Stimulated activated CD8-positive, alpha-beta memory T cell treated with anti-CD3 and anti-CD28 coated beads, Interleukin-4, amount 100 ng/mL, for 24 hours (primary cell): Measurements from ENCODE around the gene NAA20.
"Not testable (repeated sequence)": the region's sequence is repeated elsewhere in the genome, so short reads cannot be mapped to it uniquely, and the experiment has no call there.

ENCODE experiments used
- DNase-seq: peaks from one replicate; pipeline ENCODE4 v3.0.0-alpha.2; 2020; ENCODE audit warnings: low read depth

The NAA20 gene

GRCh38 chr20:19991854-19992253, 25.3 kb upstream of the NAA20 start:
- DNase-seq: no peak

DNA sequence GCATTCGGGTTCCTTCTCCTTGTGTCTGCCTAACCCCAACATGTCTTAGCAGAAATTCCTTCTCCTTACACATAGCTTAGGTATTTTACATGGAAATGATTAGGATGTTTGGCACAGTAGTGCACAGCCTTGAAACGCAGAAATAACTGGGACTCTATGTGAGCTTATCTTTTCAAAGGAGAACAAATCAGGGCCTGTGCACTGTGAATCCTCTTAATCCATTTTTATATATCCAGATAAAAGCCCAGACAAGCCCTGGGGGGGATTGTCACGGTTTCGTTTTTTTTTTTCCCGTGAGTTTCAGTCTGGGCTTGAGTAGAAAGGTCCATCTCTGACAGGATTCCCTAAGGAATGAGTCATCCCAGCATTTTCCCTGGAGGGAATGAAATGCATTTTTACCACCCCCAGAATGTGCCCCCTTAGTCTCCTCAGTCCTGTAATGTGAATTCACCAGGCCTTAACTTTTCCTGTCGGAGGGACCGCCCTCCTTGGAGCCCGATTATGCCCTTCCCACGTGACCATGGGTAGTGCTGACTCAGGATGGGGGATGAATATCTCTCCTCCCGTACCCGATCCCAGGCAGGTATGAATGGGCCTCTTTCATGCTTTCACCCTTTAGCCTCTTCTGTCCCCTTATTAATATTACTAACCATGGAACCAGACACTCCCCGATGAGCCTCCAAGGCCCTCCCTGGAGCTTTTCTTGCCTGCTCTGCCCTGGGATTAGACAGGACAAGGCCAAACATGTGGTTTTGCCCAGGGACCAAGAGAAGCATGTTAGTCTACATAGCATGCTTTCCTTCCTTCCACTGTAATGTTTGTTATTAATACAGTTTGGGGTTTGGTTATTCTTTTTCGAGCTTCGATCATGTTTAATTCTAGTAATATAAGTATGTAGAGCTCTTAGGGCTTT, 23.9 kb upstream of the NAA20 start:
- DNase-seq: no peak

GRCh38 chr20:19993958-19994669, 23.0 kb upstream of the NAA20 start:
- DNase-seq: no peak

DNA sequence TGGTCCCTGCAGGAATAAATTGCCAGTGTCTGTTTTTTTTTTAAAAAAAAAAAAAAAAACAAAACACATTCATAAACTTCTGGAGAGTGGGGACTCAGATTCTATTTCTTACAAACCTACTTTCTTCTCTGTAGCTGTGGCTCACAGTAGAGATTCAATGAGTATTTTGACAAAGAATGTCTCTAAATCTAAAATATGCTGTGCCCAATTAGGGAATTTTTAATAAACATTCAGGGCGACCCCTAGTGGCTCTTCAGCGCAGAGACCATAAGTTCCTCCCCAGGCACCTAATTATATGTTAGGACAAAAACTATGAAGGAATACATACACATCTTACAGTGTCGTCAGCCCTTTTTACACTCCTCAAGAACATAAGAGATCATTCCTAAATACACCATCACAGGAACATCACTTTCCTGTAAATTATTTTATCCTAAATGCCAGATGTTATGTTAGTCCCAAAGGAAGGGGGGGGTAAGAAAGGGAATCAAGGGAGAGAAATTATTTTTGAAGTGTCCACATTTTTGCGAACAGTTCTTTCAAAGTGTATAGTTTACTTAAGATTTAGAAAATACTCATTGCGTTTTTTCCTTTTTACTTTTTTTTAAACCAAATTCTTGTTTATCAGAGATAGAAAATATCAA, 21.8 kb upstream of the NAA20 start:
- DNase-seq: no peak

DNA sequence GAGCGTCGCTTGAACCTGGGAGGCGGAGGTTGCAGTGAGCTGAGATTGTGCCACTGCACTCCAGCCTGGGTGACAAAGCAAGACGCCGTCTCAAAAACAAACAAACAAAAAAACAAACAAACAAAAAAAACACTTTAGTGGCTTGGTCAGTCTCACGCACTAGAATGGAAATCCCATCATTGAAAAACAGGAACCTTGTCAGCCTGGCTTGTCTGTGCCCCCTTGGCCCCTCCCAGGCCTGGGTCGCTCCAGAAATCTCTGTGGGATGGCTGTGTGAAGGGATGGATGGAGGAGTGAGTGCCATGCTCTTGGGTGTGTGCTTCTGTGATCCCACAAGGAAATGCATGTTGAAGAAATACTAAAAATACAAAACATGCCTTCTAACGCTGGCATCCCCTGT, 20.9 kb upstream of the NAA20 start:
- no peak for DNase-seq

- no peak for DNase-seq
Observed at GRCh38 chr20:19996917-19997316, 20.2 kb upstream of the NAA20 start.

DNA sequence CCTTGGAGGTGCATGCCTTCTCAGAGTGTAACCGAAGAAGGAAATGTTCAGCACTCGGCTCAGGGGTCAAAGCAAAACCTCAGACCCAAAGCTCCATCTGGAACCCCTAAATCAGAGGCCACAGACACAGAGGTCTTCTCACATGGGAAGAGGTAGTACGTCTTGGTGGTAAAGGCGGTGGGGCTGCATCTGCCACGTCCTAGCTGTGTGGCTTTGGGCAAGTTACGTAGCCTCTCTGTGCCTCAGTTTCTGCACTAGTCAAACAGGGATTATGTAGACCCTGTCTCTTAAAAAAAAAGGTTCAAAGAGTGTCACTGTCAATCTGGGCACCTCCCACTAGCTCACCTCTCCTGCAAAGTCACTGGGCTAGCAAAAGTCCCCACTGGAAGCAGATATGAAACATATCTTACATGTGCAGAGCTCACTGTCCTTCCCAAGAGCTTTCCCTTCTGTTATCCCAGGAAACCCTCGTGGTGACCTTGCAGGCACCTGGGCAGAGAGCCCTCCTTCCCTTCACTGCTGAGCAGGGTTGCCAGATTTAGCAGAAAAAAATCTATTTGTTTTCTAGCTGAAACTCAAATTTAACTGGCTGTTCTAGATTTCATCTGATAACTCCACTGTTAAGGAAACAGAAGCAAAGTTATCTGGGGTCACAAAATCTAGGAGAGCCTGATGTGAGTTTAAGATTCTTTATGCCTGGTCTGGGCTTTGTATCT, 18.0 kb upstream of the NAA20 start:
- no peak for DNase-seq

- DNase-seq: no peak
Observed at GRCh38 chr20:20000211-20000968, 16.8 kb upstream of the NAA20 start.

DNA sequence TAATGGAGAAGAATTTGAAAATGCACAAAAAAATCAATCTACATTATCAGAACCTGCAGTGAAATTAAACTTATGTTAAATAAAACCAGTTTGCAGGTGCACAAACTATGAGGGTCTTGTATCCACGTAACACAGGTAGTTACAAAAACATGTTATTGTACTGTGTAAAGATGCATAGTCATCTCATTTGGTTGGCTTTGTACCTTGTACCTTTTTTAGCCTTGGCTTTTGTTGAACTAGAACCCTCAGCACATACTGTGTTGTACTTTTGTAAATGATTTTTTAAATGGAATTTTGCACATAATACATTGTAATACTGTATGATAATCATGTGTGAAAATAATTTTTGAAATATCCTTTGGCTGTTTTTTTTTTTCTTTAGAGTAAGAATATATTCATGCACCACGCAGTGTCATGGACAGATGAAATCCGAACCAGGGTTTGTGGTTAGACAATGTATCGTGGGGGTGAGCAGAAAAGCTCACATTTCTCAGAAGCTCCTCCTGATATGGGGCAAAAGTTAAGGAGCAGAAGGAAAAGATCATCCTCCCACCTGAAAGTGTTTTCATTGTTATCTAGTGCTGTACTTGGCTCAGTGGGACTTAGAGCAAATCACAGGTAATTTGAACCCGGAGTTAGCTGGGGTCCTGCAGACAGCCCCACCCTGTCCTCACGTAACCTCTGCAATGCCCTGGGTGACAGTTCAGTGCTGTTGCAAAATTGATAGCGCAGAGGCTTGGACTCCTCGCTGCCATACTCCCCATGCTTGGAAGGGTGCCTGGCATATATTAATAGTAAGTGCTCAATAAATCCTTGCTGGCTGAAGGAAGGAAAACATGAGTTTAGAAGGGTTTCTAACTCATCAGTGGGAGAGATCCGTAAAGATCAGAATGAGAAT, 14.8 kb upstream of the NAA20 start:
- no peak for DNase-seq

- no peak for DNase-seq
Observed at GRCh38 chr20:20003031-20003954, 13.9 kb upstream of the NAA20 start.

- DNase-seq: not testable (repeated sequence)
Observed at GRCh38 chr20:20003955-20004322, 13.2 kb upstream of the NAA20 start.

GRCh38 chr20:20005342-20005741, 11.8 kb upstream of the NAA20 start:
- no peak for DNase-seq

GRCh38 chr20:20009784-20010253, 7.3 kb upstream of the NAA20 start:
- no peak for DNase-seq

GRCh38 chr20:20010639-20011500, 6.3 kb upstream of the NAA20 start:
- DNase-seq: no peak

GRCh38 chr20:20012541-20012940, 4.6 kb upstream of the NAA20 start:
- DNase-seq: no peak

DNA sequence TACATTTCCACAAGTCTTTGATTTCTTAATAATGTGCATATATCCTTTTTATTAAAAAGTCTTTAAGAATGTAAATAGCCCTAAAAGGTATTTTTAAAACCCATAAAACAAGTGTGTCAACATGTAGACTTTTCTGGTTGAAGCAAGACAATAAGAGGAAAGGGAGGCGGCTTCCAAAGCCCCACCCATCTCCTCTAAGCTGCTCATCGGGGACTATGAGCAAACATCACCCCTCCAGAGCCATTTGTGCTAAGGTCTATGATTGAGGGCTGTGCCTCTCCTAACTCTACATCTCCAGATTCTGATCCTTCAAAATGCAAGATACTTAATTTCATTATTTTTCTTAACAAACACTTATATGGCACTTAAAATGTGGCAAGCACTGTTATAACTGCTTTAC, 2.5 kb upstream of the NAA20 start:
- DNase-seq: no peak

- no peak for DNase-seq
Observed at GRCh38 chr20:20017844-20018185, 653 bp downstream of the NAA20 start.

DNA sequence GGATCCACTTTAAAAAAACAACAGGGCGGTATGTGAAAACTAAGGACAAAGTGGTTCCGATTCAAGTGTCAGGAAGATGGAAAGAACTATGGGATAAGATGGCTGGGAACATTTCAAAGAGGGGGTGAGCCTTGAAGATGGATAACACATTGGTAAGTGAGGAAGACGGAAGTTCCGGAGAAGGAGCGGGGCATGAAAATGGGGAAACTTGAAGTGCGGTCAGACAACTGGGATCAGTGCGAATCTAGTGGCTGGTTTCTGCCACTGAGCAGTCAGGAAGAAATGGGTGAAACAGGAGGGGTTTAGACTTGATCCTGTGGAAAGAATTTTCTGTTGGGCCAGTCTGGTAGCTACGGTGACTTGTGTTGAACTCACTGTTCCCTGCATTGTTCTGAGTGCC, 1.2 kb downstream of the NAA20 start:
- DNase-seq: no peak
